Measurements from ENCODE around the gene NUB1. TPM values are rescaled to one million over a fixed set of nuclear protein-coding genes. Genes with fewer than 3 reads are reported as not detected.

Gene NUB1
- total RNA-seq, 2 donors from 2014 or later = 36.8 to 43.8 TPM

DNA sequence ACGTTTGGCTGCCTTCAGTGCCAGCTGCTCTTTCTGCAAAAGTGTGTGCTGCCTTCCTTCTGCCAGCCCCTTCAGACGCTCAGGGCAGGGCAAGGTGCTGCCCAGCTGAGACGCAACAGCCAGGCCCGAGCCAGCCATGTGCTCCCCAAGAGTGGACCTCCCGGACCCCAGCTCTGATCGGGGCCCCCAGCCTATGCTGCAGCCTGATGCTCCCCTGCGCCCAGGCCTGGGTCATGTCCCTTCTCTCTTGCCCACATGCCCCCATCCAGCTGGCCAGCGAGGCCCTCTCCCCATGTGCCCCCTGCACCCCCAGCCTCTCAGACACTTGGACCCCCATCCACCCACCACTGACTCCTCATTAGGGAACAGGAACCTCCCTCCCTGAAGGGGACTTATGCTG lies 50.4 kb downstream of the NUB1 start:
- Histone ChIP-seq H3K27ac (no peak overlapping the region), H3K4me1 (no peaks in the 10 kb centered on the region), H3K36me3 (replicated peaks in 1 of 2; ENCODE audit: insufficient read depth in 1 of 2, low read depth in 2 of 2) (no peaks in the 10 kb centered on the region), H3K27me3 (no peaks in the 10 kb centered on the region), H3K9me3 (no peaks in the 10 kb centered on the region), H3K4me3 (no peak overlapping the region)
- WGBS, 2 donors = 79 to 92% methylated on average over 4 to 8 of the region's 8 CpGs
- DNase-seq (peak in 1 of 4 donors; percentile 10), ATAC-seq (no peak)
- no peak for TF ChIP-seq CTCF (IDR thresholded peaks at IDR 0.05)
- no peak for TF ChIP-seq POLR2A (IDR thresholded peaks at IDR 0.05)
- intact Hi-C loops (cut with DNase I) = no loop called here

GRCh38 chr7:151392426-151392825 lies 50.8 kb downstream of the NUB1 start:
- WGBS, 2 donors = 71 to 79% methylated on average over 11 to 13 of the region's 13 CpGs
- DNase-seq (no peak), ATAC-seq (no peak)
- no peaks in the 10 kb centered on the region for H3K4me1 ChIP-seq
- no peaks in the 10 kb centered on the region for H3K9me3 ChIP-seq
- no peak for TF ChIP-seq CTCF (IDR thresholded peaks at IDR 0.05)
- no peak for TF ChIP-seq POLR2A (IDR thresholded peaks at IDR 0.05)
- intact Hi-C loops (cut with DNase I) = no loop called here
- H3K36me3 ChIP-seq (replicated peaks in 1 of 2; ENCODE audit: insufficient read depth in 1 of 2, low read depth in 2 of 2) = no peaks in the 10 kb centered on the region
- no peaks in the 10 kb centered on the region for H3K27me3 ChIP-seq
- H3K27ac ChIP-seq = no peak overlapping the region
- H3K4me3 ChIP-seq = no peak overlapping the region

DNA sequence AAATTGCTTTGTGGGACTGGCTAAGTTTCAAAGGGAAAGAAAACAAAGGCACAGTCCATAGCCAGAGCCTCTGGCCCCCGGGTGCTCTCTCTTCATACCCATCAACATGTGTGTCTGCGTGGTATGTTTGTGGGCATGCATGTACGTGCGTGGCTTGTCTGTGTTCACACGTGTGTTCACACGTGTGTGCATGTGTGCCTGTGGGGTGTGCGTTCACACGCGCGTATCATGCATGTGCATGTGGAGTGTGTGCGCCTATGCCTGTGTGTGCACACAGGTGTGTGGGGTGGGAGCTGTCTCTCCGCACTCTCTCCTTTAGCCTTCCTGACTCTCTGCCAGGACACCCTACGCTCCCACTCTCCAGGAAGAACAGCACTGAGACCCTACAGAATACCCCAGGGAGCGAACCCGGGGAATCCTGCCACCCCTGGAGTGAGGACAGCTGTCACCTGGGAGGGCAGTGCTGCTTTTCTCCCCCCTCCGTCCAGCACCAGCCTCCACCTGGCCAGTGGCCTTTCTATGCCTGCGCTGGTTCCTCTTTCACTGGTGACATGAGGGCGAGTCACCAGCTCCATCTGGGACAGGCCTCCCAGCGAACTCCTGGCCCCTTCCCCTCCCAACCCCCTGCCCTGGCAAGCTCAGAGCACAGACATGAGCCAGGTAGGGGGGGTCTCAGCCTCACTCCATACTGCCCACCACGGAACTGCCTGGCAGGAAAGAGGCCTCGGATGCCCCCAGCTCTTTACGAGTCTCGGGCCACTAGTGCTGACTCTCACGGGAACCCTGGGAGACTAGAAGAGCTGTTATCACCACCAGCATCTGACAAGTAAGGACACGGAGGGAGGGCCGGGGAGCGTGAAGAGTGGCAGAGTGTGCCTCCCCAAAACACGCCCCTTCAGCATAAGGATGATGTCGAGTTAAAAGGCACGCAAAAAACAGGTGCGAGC lies 51.7 kb downstream of the NUB1 start:
- intact Hi-C loops (cut with DNase I) = no loop called here
- Histone ChIP-seq H3K4me3 (no peak overlapping the region), H3K36me3 (replicated peaks in 1 of 2; ENCODE audit: insufficient read depth in 1 of 2, low read depth in 2 of 2) (no peaks in the 10 kb centered on the region), H3K27me3 (no peaks in the 10 kb centered on the region), H3K9me3 (no peaks in the 10 kb centered on the region), H3K27ac (no peak overlapping the region), H3K4me1 (no peaks in the 10 kb centered on the region)
- ATAC-seq (no peak), DNase-seq (no peak)
- TF ChIP-seq POLR2A (IDR thresholded peaks at IDR 0.05) (no peak), CTCF (IDR thresholded peaks at IDR 0.05) (no peak)
- WGBS, 2 donors = 66 to 74% methylated on average over 18 to 31 of the region's 31 CpGs

DNA sequence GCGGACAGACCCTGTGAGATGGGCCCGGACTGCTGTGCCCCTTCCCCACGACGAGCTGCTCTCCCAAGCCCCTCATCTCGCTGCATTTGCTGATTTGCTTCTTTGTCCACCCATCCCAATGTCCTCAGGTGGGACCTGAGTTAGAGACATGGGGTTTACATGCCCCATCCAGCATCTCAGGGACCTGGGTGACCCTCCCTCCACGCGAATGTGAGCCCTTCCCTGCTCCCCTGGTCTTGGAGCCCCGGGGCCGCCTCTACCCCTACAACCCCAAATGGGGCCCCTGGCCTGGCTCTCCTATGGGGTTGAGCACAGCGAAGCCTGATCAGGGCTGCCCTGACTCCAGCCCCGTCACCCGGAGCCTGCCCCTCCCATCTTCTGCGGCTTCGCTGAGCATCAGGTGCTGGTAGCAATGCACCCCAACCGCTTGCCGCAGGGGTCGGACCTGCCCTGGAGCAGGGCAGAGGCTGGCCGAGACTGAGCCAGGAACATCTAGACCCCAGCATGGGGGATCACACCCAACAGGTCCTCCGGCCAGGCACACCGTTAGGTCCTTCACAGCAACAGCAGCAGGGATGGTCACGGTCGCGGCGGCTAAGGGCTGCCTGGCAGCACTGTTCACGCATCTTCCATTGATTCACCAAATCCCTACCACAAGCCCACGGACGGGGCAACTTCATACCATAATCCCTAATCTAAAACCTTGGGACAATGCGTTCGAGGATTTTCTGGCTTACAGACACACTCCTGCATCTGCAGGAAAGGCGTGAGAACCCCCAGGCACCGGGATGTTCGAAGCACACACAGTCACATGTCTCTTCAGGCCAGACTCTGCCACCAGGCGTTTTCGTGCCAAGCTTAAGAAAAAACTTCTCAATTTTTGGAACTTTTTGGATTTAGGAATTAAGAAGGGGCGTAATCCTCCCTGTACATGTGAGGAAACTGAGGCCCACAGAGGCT lies 52.7 kb downstream of the NUB1 start:
- intact Hi-C loops (cut with DNase I) = no loop called here
- H3K4me1 ChIP-seq = no peaks in the 10 kb centered on the region
- DNase-seq (no peak), ATAC-seq (no peak)
- WGBS, 2 donors = 87% methylated on average over 20 to 35 of the region's 35 CpGs
- no peak for TF ChIP-seq CTCF (IDR thresholded peaks at IDR 0.05)
- no peak for TF ChIP-seq POLR2A (IDR thresholded peaks at IDR 0.05)
- no peaks in the 10 kb centered on the region for H3K27me3 ChIP-seq
- no peaks in the 10 kb centered on the region for H3K36me3 ChIP-seq (replicated peaks in 1 of 2; ENCODE audit: insufficient read depth in 1 of 2, low read depth in 2 of 2)
- H3K27ac ChIP-seq = no peak overlapping the region
- H3K9me3 ChIP-seq = no peaks in the 10 kb centered on the region
- H3K4me3 ChIP-seq = no peak overlapping the region
